SK-N-SH (cell line): Measurements from ENCODE around the gene ZDHHC11B.

Experiments
- CTCF ChIP-seq: fragments of 200-600 bp; sonication (generic); IDR thresholded peaks from 2 replicates; pipeline ENCODE4 v1.6.1; 2017; ENCODE audit warnings: antibody characterized with exemption, mild to moderate bottlenecking, moderate library complexity
- EZH2phosphoT487 ChIP-seq: fragments of 200-600 bp; sonication (generic); IDR thresholded peaks from 2 replicates; pipeline ENCODE4 v1.6.1; 2017; ENCODE audit warnings: low read depth, mixed run types, mild to moderate bottlenecking, antibody characterized with exemption, moderate library complexity, borderline replicate concordance
- NRF1 ChIP-seq: IDR thresholded peaks from 2 replicates; pipeline ENCODE4 v1.6.1; 2012; ENCODE audit warnings: low read depth, mild to moderate bottlenecking, low read length
- TCF12 ChIP-seq: IDR thresholded peaks from 2 replicates; pipeline ENCODE4 v1.4.0; 2012

GRCh38 chr5:765948-766631 is 18.4 kb downstream of the ZDHHC11B start:
- no peak for TF ChIP-seq TCF12
- TF ChIP-seq CTCF = no peak
- TF ChIP-seq EZH2phosphoT487 = no peak
- no peak for TF ChIP-seq NRF1
